ENCODE results near the gene CILP2.

CILP2 gene

GRCh38 chr19:19584356-19584755 lies 46.3 kb downstream of the CILP2 start:
- no peak overlapping the region for H3K4me3 ChIP-seq (ENCODE audit: insufficient read depth, low read depth, low read length, poor library complexity, severe bottlenecking)
- no peak for DNase-seq

GRCh38 chr19:19587771-19588170 lies 49.7 kb downstream of the CILP2 start:
- DNase-seq: no peak
- Histone ChIP-seq H3K27ac (ENCODE audit: insufficient read depth, low read length, poor library complexity, severe bottlenecking) (no peak overlapping the region), H3K4me1 (ENCODE audit: control insufficient read depth, insufficient read depth, low read length, poor library complexity, severe bottlenecking) (peaks cover 24% of the 10 kb centered on the region), H3K36me3 (ENCODE audit: control insufficient read depth, insufficient read depth, low read length) (peaks cover 8% of the 10 kb centered on the region), H3K27me3 (replicated peaks; ENCODE audit: control insufficient read depth, insufficient read depth, low read length, poor library complexity, severe bottlenecking) (no peaks in the 10 kb centered on the region), H3K4me3 (ENCODE audit: insufficient read depth, low read depth, low read length, poor library complexity, severe bottlenecking) (no peak overlapping the region), H3K9me3 (ENCODE audit: control insufficient read depth, low read length) (no peaks in the 10 kb centered on the region)

More at GRCh38 chr19:19584356-19584755, 46.3 kb downstream of the CILP2 start:
- Histone ChIP-seq H3K36me3 (ENCODE audit: control insufficient read depth, insufficient read depth, low read length) (peaks cover 5% of the 10 kb centered on the region), H3K4me1 (ENCODE audit: control insufficient read depth, insufficient read depth, low read length, poor library complexity, severe bottlenecking) (peaks cover 7% of the 10 kb centered on the region), H3K27ac (ENCODE audit: insufficient read depth, low read length, poor library complexity, severe bottlenecking) (no peak overlapping the region), H3K27me3 (replicated peaks; ENCODE audit: control insufficient read depth, insufficient read depth, low read length, poor library complexity, severe bottlenecking) (no peaks in the 10 kb centered on the region), H3K9me3 (ENCODE audit: control insufficient read depth, low read length) (no peaks in the 10 kb centered on the region)

GRCh38 chr19:19588546-19588945 lies 50.5 kb downstream of the CILP2 start:
- peaks cover 24% of the 10 kb centered on the region for H3K4me1 ChIP-seq (ENCODE audit: control insufficient read depth, insufficient read depth, low read length, poor library complexity, severe bottlenecking)

GRCh38 chr19:19591133-19591825 lies 53.2 kb downstream of the CILP2 start:
- Histone ChIP-seq H3K36me3 (ENCODE audit: control insufficient read depth, insufficient read depth, low read length) (peaks cover 8% of the 10 kb centered on the region), H3K9me3 (ENCODE audit: control insufficient read depth, low read length) (no peaks in the 10 kb centered on the region), H3K4me1 (ENCODE audit: control insufficient read depth, insufficient read depth, low read length, poor library complexity, severe bottlenecking) (peaks cover 25% of the 10 kb centered on the region), H3K27ac (ENCODE audit: insufficient read depth, low read length, poor library complexity, severe bottlenecking) (peak overlapping the region; percentile 82), H3K4me3 (ENCODE audit: insufficient read depth, low read depth, low read length, poor library complexity, severe bottlenecking) (no peak overlapping the region), H3K27me3 (replicated peaks; ENCODE audit: control insufficient read depth, insufficient read depth, low read length, poor library complexity, severe bottlenecking) (no peaks in the 10 kb centered on the region)
- peak; percentile 71 to 74 (median 73) for DNase-seq

More at GRCh38 chr19:19588546-19588945, 50.5 kb downstream of the CILP2 start:
- Histone ChIP-seq H3K4me3 (ENCODE audit: insufficient read depth, low read depth, low read length, poor library complexity, severe bottlenecking) (no peak overlapping the region), H3K27ac (ENCODE audit: insufficient read depth, low read length, poor library complexity, severe bottlenecking) (no peak overlapping the region), H3K36me3 (ENCODE audit: control insufficient read depth, insufficient read depth, low read length) (peaks cover 8% of the 10 kb centered on the region), H3K27me3 (replicated peaks; ENCODE audit: control insufficient read depth, insufficient read depth, low read length, poor library complexity, severe bottlenecking) (no peaks in the 10 kb centered on the region), H3K9me3 (ENCODE audit: control insufficient read depth, low read length) (no peaks in the 10 kb centered on the region)
- DNase-seq: no peak

GRCh38 chr19:19592690-19593089 lies 54.6 kb downstream of the CILP2 start:
- Histone ChIP-seq H3K36me3 (ENCODE audit: control insufficient read depth, insufficient read depth, low read length) (peaks cover 8% of the 10 kb centered on the region), H3K27ac (ENCODE audit: insufficient read depth, low read length, poor library complexity, severe bottlenecking) (peak overlapping the region; percentile 82), H3K27me3 (replicated peaks; ENCODE audit: control insufficient read depth, insufficient read depth, low read length, poor library complexity, severe bottlenecking) (no peaks in the 10 kb centered on the region), H3K9me3 (ENCODE audit: control insufficient read depth, low read length) (no peaks in the 10 kb centered on the region), H3K4me1 (ENCODE audit: control insufficient read depth, insufficient read depth, low read length, poor library complexity, severe bottlenecking) (peaks cover 37% of the 10 kb centered on the region), H3K4me3 (ENCODE audit: insufficient read depth, low read depth, low read length, poor library complexity, severe bottlenecking) (no peak overlapping the region)
- DNase-seq: no peak

GRCh38 chr19:19594381-19594780 lies 56.3 kb downstream of the CILP2 start:
- H3K27ac ChIP-seq (ENCODE audit: insufficient read depth, low read length, poor library complexity, severe bottlenecking): no peak overlapping the region
- no peaks in the 10 kb centered on the region for H3K9me3 ChIP-seq (ENCODE audit: control insufficient read depth, low read length)
- H3K36me3 ChIP-seq (ENCODE audit: control insufficient read depth, insufficient read depth, low read length): peaks cover 8% of the 10 kb centered on the region
- no peak overlapping the region for H3K4me3 ChIP-seq (ENCODE audit: insufficient read depth, low read depth, low read length, poor library complexity, severe bottlenecking)
- H3K4me1 ChIP-seq (ENCODE audit: control insufficient read depth, insufficient read depth, low read length, poor library complexity, severe bottlenecking): peaks cover 50% of the 10 kb centered on the region
- no peaks in the 10 kb centered on the region for H3K27me3 ChIP-seq (replicated peaks; ENCODE audit: control insufficient read depth, insufficient read depth, low read length, poor library complexity, severe bottlenecking)
- DNase-seq: no peak

- H3K4me1 ChIP-seq (ENCODE audit: control insufficient read depth, insufficient read depth, low read length, poor library complexity, severe bottlenecking): peaks cover 51% of the 10 kb centered on the region
- H3K27me3 ChIP-seq (replicated peaks; ENCODE audit: control insufficient read depth, insufficient read depth, low read length, poor library complexity, severe bottlenecking): no peaks in the 10 kb centered on the region
- H3K36me3 ChIP-seq (ENCODE audit: control insufficient read depth, insufficient read depth, low read length): peaks cover 8% of the 10 kb centered on the region
- no peak overlapping the region for H3K4me3 ChIP-seq (ENCODE audit: insufficient read depth, low read depth, low read length, poor library complexity, severe bottlenecking)
- no peak overlapping the region for H3K27ac ChIP-seq (ENCODE audit: insufficient read depth, low read length, poor library complexity, severe bottlenecking)
- no peak for DNase-seq
- no peaks in the 10 kb centered on the region for H3K9me3 ChIP-seq (ENCODE audit: control insufficient read depth, low read length)
Observed at GRCh38 chr19:19595171-19595701, 57.2 kb downstream of the CILP2 start.
